ENCODE measurements around the gene RASSF8.
A peak's percentile ranks its signal among the peaks of the same experiment; 100 is the strongest.

The RASSF8 gene

GRCh38 chr12:25939606-25940005, 18.9 kb upstream of the RASSF8 start (continued):
- TF ChIP-seq CSRNP3 (CRISPR knock-in tag; IDR thresholded peaks at IDR 0.05) (no peak), ISL1 (CRISPR knock-in tag; IDR thresholded peaks at IDR 0.05) (no peak), OSR1 (CRISPR knock-in tag; IDR thresholded peaks at IDR 0.05) (no peak), CREB5 (CRISPR knock-in tag; IDR thresholded peaks at IDR 0.05; ENCODE audit: low read depth) (no peak)

- no peak for ATAC-seq
- no peak for TF ChIP-seq ZFP30 (CRISPR knock-in tag; IDR thresholded peaks at IDR 0.05)
- TF ChIP-seq OSR1 (CRISPR knock-in tag; IDR thresholded peaks at IDR 0.05), result no peak
- TF ChIP-seq TCF4 (CRISPR knock-in tag; IDR thresholded peaks at IDR 0.05; ENCODE audit: borderline replicate concordance), result no peak
- no peak for TF ChIP-seq CSDC2 (CRISPR knock-in tag; IDR thresholded peaks at IDR 0.05)
- no peak for TF ChIP-seq POU6F1 (CRISPR knock-in tag; IDR thresholded peaks at IDR 0.05; ENCODE audit: borderline replicate concordance, low read depth)
- TF ChIP-seq CSRNP3 (CRISPR knock-in tag; IDR thresholded peaks at IDR 0.05), result no peak
Observed at GRCh38 chr12:25940886-25941285, 17.6 kb upstream of the RASSF8 start.

- peak; percentile 28; the same call in 1 of the 3 replicates for ATAC-seq
Observed at GRCh38 chr12:25942709-25943108, 15.8 kb upstream of the RASSF8 start.

More at GRCh38 chr12:25942709-25943108, 15.8 kb upstream of the RASSF8 start:
- TF ChIP-seq OSR1 (CRISPR knock-in tag; IDR thresholded peaks at IDR 0.05) (no peak), CSDC2 (CRISPR knock-in tag; IDR thresholded peaks at IDR 0.05) (no peak), ISL1 (CRISPR knock-in tag; IDR thresholded peaks at IDR 0.05) (no peak), PATZ1 (CRISPR knock-in tag; IDR thresholded peaks at IDR 0.05; ENCODE audit: borderline replicate concordance) (no peak), RARB (CRISPR knock-in tag; IDR thresholded peaks at IDR 0.05) (no peak), CREB5 (CRISPR knock-in tag; IDR thresholded peaks at IDR 0.05; ENCODE audit: low read depth) (no peak), ESRRG (CRISPR knock-in tag; IDR thresholded peaks at IDR 0.05) (no peak), POU6F1 (CRISPR knock-in tag; IDR thresholded peaks at IDR 0.05; ENCODE audit: borderline replicate concordance, low read depth) (no peak), GLIS3 (CRISPR knock-in tag; IDR thresholded peaks at IDR 0.05) (no peak), BACH2 (CRISPR knock-in tag; IDR thresholded peaks at IDR 0.05; ENCODE audit: borderline replicate concordance) (no peak), ZNF70 (CRISPR knock-in tag; IDR thresholded peaks at IDR 0.05) (no peak), ZNF565 (CRISPR knock-in tag; conservative IDR thresholded peaks at IDR 0.05; ENCODE audit: low read depth) (no peak), TOX (CRISPR knock-in tag; IDR thresholded peaks at IDR 0.05; ENCODE audit: borderline replicate concordance) (no peak), TSHZ2 (CRISPR knock-in tag; IDR thresholded peaks at IDR 0.05) (no peak), ARNTL (CRISPR knock-in tag; IDR thresholded peaks at IDR 0.05; ENCODE audit: borderline replicate concordance, low read depth) (no peak)

Measured in SK-N-SH treated with all-trans-retinoic acid at 6 μM for 48 hours (cell line).